T-helper 2 cell treated with Interferon-gamma antibody and Interleukin-4, amounts not matched to agents 5 μg/mL and 100 μg/mL, for 36 hours (primary cell): ENCODE results near the gene DNAH10.

Source experiments
- DNase-seq: peaks from one replicate; pipeline ENCODE4 v3.0.0; 2021; ENCODE audit warnings: low spot score
- H3K27ac Mint-ChIP-seq: one replicate; pipeline ENCODE4 v1.8.0; 2021; ENCODE audit warnings: mild to moderate bottlenecking, mixed read lengths
- H3K27me3 Mint-ChIP-seq: one replicate; pipeline ENCODE4 v1.8.0; 2021; ENCODE audit warnings: low read depth, mixed read lengths
- H3K36me3 Mint-ChIP-seq: one replicate; pipeline ENCODE4 v1.8.0; 2021; ENCODE audit warnings: low read depth, mixed read lengths
- H3K4me1 Mint-ChIP-seq: one replicate; pipeline ENCODE4 v1.8.0; 2021; ENCODE audit warnings: low read depth, mixed read lengths
- H3K4me3 Mint-ChIP-seq: one replicate; pipeline ENCODE4 v1.8.0; 2022; ENCODE audit warnings: mild to moderate bottlenecking, moderate library complexity, mixed read lengths
- H3K9me3 Mint-ChIP-seq: one replicate; pipeline ENCODE4 v1.8.0; 2021; ENCODE audit warnings: mixed read lengths

Gene DNAH10

GRCh38 chr12:123828854-123829547 is 66.9 kb downstream of the DNAH10 start:
- H3K27ac Mint-ChIP-seq = no peak overlapping the region
- H3K36me3 Mint-ChIP-seq = no peaks in the 10 kb centered on the region
- peaks cover 1% of the 10 kb centered on the region for H3K4me1 Mint-ChIP-seq
- H3K27me3 Mint-ChIP-seq = peaks cover 22% of the 10 kb centered on the region
- DNase-seq = no peak
- no peak overlapping the region for H3K4me3 Mint-ChIP-seq
- H3K9me3 Mint-ChIP-seq = no peaks in the 10 kb centered on the region

- no peak for DNase-seq
- Mint-ChIP-seq H3K4me3 (no peak overlapping the region), H3K27ac (no peak overlapping the region), H3K36me3 (no peaks in the 10 kb centered on the region), H3K27me3 (peaks cover 21% of the 10 kb centered on the region), H3K9me3 (no peaks in the 10 kb centered on the region), H3K4me1 (peaks cover 1% of the 10 kb centered on the region)
Measured at GRCh38 chr12:123829561-123829960, 67.5 kb downstream of the DNAH10 start.

- H3K27ac Mint-ChIP-seq = no peak overlapping the region
- no peaks in the 10 kb centered on the region for H3K36me3 Mint-ChIP-seq
- H3K9me3 Mint-ChIP-seq = no peaks in the 10 kb centered on the region
- H3K4me1 Mint-ChIP-seq = peaks cover 1% of the 10 kb centered on the region
- no peak for DNase-seq
- no peak overlapping the region for H3K4me3 Mint-ChIP-seq
- peaks cover 19% of the 10 kb centered on the region for H3K27me3 Mint-ChIP-seq
Measured at GRCh38 chr12:123830675-123831074, 68.6 kb downstream of the DNAH10 start.

- H3K9me3 Mint-ChIP-seq = no peaks in the 10 kb centered on the region
- H3K27ac Mint-ChIP-seq = no peak overlapping the region
- no peak for DNase-seq
- peaks cover 1% of the 10 kb centered on the region for H3K4me1 Mint-ChIP-seq
- no peak overlapping the region for H3K4me3 Mint-ChIP-seq
- H3K36me3 Mint-ChIP-seq = no peaks in the 10 kb centered on the region
- H3K27me3 Mint-ChIP-seq = peaks cover 10% of the 10 kb centered on the region
Measured at GRCh38 chr12:123832052-123832451, 70.0 kb downstream of the DNAH10 start.

GRCh38 chr12:123833830-123834229 is 71.7 kb downstream of the DNAH10 start:
- Mint-ChIP-seq H3K27me3 (peaks cover 2% of the 10 kb centered on the region), H3K4me3 (no peak overlapping the region), H3K27ac (no peak overlapping the region), H3K36me3 (no peaks in the 10 kb centered on the region), H3K9me3 (no peaks in the 10 kb centered on the region), H3K4me1 (no peaks in the 10 kb centered on the region)
- DNase-seq = no peak

GRCh38 chr12:123834845-123835244 is 72.7 kb downstream of the DNAH10 start:
- H3K27ac Mint-ChIP-seq = no peak overlapping the region
- no peaks in the 10 kb centered on the region for H3K9me3 Mint-ChIP-seq

GRCh38 chr12:123836292-123836691 is 74.2 kb downstream of the DNAH10 start:
- no peaks in the 10 kb centered on the region for H3K4me1 Mint-ChIP-seq
- no peaks in the 10 kb centered on the region for H3K9me3 Mint-ChIP-seq
- no peaks in the 10 kb centered on the region for H3K36me3 Mint-ChIP-seq
- H3K27ac Mint-ChIP-seq = no peak overlapping the region
- DNase-seq = no peak
- H3K4me3 Mint-ChIP-seq = no peak overlapping the region
- H3K27me3 Mint-ChIP-seq = peaks cover 4% of the 10 kb centered on the region

More at GRCh38 chr12:123834845-123835244, 72.7 kb downstream of the DNAH10 start:
- Mint-ChIP-seq H3K27me3 (peaks cover 2% of the 10 kb centered on the region), H3K4me1 (no peaks in the 10 kb centered on the region), H3K4me3 (no peak overlapping the region), H3K36me3 (no peaks in the 10 kb centered on the region)
- DNase-seq = no peak

- Mint-ChIP-seq H3K4me3 (no peak overlapping the region), H3K27me3 (peaks cover 4% of the 10 kb centered on the region), H3K9me3 (no peaks in the 10 kb centered on the region), H3K36me3 (no peaks in the 10 kb centered on the region), H3K27ac (no peak overlapping the region), H3K4me1 (peaks cover 3% of the 10 kb centered on the region)
- DNase-seq = no peak
Measured at GRCh38 chr12:123839826-123840225, 77.7 kb downstream of the DNAH10 start.

- Mint-ChIP-seq H3K36me3 (no peaks in the 10 kb centered on the region), H3K4me3 (no peak overlapping the region), H3K27ac (no peak overlapping the region), H3K9me3 (no peaks in the 10 kb centered on the region), H3K27me3 (peaks cover 2% of the 10 kb centered on the region), H3K4me1 (peaks cover 3% of the 10 kb centered on the region)
- DNase-seq = no peak
Measured at GRCh38 chr12:123840765-123841425, 78.8 kb downstream of the DNAH10 start.

GRCh38 chr12:123843912-123844748 is 82.0 kb downstream of the DNAH10 start:
- Mint-ChIP-seq H3K27ac (no peak overlapping the region), H3K4me3 (no peak overlapping the region), H3K4me1 (peaks cover 3% of the 10 kb centered on the region), H3K27me3 (peaks cover 2% of the 10 kb centered on the region), H3K36me3 (no peaks in the 10 kb centered on the region), H3K9me3 (no peaks in the 10 kb centered on the region)
- DNase-seq = no peak

GRCh38 chr12:123845881-123846280 is 83.8 kb downstream of the DNAH10 start:
- Mint-ChIP-seq H3K9me3 (no peaks in the 10 kb centered on the region), H3K4me3 (no peak overlapping the region), H3K36me3 (no peaks in the 10 kb centered on the region), H3K27ac (no peak overlapping the region), H3K4me1 (peaks cover 3% of the 10 kb centered on the region), H3K27me3 (no peaks in the 10 kb centered on the region)
- DNase-seq = no peak

- H3K36me3 Mint-ChIP-seq = no peaks in the 10 kb centered on the region
- H3K27ac Mint-ChIP-seq = no peak overlapping the region
- no peak overlapping the region for H3K4me3 Mint-ChIP-seq
- H3K27me3 Mint-ChIP-seq = no peaks in the 10 kb centered on the region
- DNase-seq = no peak
- no peaks in the 10 kb centered on the region for H3K9me3 Mint-ChIP-seq
- peaks cover 3% of the 10 kb centered on the region for H3K4me1 Mint-ChIP-seq
Measured at GRCh38 chr12:123846340-123846739, 84.2 kb downstream of the DNAH10 start.

- H3K4me3 Mint-ChIP-seq = no peak overlapping the region
- H3K4me1 Mint-ChIP-seq = peaks cover under 1% of the 10 kb centered on the region
- no peaks in the 10 kb centered on the region for H3K9me3 Mint-ChIP-seq
- DNase-seq = no peak
- peaks cover 2% of the 10 kb centered on the region for H3K27me3 Mint-ChIP-seq
- H3K36me3 Mint-ChIP-seq = no peaks in the 10 kb centered on the region
- no peak overlapping the region for H3K27ac Mint-ChIP-seq
Measured at GRCh38 chr12:123847019-123847418, 84.9 kb downstream of the DNAH10 start.

GRCh38 chr12:123847876-123848275 is 85.8 kb downstream of the DNAH10 start:
- no peaks in the 10 kb centered on the region for H3K4me1 Mint-ChIP-seq
- H3K9me3 Mint-ChIP-seq = no peaks in the 10 kb centered on the region
- no peak overlapping the region for H3K4me3 Mint-ChIP-seq
- no peak for DNase-seq
- H3K36me3 Mint-ChIP-seq = no peaks in the 10 kb centered on the region
- no peak overlapping the region for H3K27ac Mint-ChIP-seq
- H3K27me3 Mint-ChIP-seq = peaks cover 4% of the 10 kb centered on the region
